ENCODE data around the gene COPZ1. TPM values are rescaled to one million over a fixed set of nuclear protein-coding genes. Genes with fewer than 3 reads are reported as not detected.
A peak's percentile ranks its signal among the peaks of the same experiment; 100 is the strongest.

Gene COPZ1
- total RNA-seq, 2 donors from 2014 or later: 79.2 to 154 TPM

DNA sequence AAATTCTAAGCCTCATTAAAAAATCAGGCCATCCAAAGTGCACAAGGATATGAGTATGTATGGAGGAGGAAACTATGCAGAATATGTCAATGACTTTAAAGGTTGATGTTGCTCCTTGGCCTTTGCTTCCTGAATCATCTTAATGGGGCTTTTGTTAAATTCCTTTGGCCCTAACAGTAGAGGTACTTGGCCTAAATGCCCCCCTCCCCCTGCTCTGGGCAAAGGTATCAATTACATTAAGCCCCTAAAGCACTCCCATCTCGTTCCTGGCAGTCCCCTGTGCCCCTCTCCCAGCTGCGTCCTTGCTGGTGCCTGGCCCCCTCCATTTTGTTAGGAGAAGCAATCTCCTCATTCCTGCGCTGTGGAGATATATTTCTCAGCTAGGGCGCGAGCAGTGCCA lies 4.8 kb downstream of the COPZ1 start:
- peaks cover 0 to 44% of the 10 kb centered on the region in 2 donors for H3K4me1 ChIP-seq
- no peak for TF ChIP-seq CTCF (IDR thresholded peaks at IDR 0.05)
- H3K27ac ChIP-seq: no peak overlapping the region
- no peak for DNase-seq (ENCODE audit: low spot score)
- H3K27me3 ChIP-seq: no peaks in the 10 kb centered on the region
- H3K36me3 ChIP-seq: no peaks in the 10 kb centered on the region
- H3K4me3 ChIP-seq: no peak overlapping the region
- H3K9me3 ChIP-seq: no peaks in the 10 kb centered on the region

- Histone ChIP-seq H3K4me1 (peaks cover 0 to 44% of the 10 kb centered on the region in 2 donors), H3K27ac (no peak overlapping the region), H3K9me3 (no peaks in the 10 kb centered on the region), H3K36me3 (no peaks in the 10 kb centered on the region), H3K27me3 (no peaks in the 10 kb centered on the region), H3K4me3 (no peak overlapping the region)
- TF ChIP-seq CTCF (IDR thresholded peaks at IDR 0.05): no peak
- no peak for DNase-seq (ENCODE audit: low spot score)
Measured at GRCh38 chr12:54330442-54330841, 5.5 kb downstream of the COPZ1 start.

GRCh38 chr12:54331461-54331860 lies 6.5 kb downstream of the COPZ1 start:
- no peak for TF ChIP-seq CTCF (IDR thresholded peaks at IDR 0.05)

GRCh38 chr12:54333420-54334034 lies 8.6 kb downstream of the COPZ1 start:
- H3K27ac ChIP-seq: no peak overlapping the region
- H3K27me3 ChIP-seq: no peaks in the 10 kb centered on the region
- no peak overlapping the region for H3K4me3 ChIP-seq
- no peaks in the 10 kb centered on the region for H3K36me3 ChIP-seq
- no peaks in the 10 kb centered on the region for H3K9me3 ChIP-seq
- H3K4me1 ChIP-seq: peaks cover 0 to 42% of the 10 kb centered on the region in 2 donors
- no peak for TF ChIP-seq CTCF (IDR thresholded peaks at IDR 0.05)
- no peak for DNase-seq (ENCODE audit: low spot score)

More at GRCh38 chr12:54331461-54331860, 6.5 kb downstream of the COPZ1 start:
- no peaks in the 10 kb centered on the region for H3K27me3 ChIP-seq
- DNase-seq (ENCODE audit: low spot score): no peak
- no peaks in the 10 kb centered on the region for H3K9me3 ChIP-seq
- no peak overlapping the region for H3K4me3 ChIP-seq
- H3K27ac ChIP-seq: no peak overlapping the region
- peaks cover 0 to 36% of the 10 kb centered on the region in 2 donors for H3K4me1 ChIP-seq
- H3K36me3 ChIP-seq: no peaks in the 10 kb centered on the region

GRCh38 chr12:54337280-54337842 lies 12.4 kb downstream of the COPZ1 start:
- peak overlapping the region; percentile 34 to 44 for H3K27ac ChIP-seq
- H3K36me3 ChIP-seq: peaks cover 20% of the 10 kb centered on the region
- TF ChIP-seq CTCF (IDR thresholded peaks at IDR 0.05): peak in 1 of 2 donors; percentile 54
- peaks cover 0 to 28% of the 10 kb centered on the region in 2 donors for H3K4me1 ChIP-seq
- no peaks in the 10 kb centered on the region for H3K27me3 ChIP-seq
- DNase-seq (ENCODE audit: low spot score): no peak
- no peaks in the 10 kb centered on the region for H3K9me3 ChIP-seq
- H3K4me3 ChIP-seq: no peak overlapping the region
